HG02973 (cell line): Measurements from ENCODE around the gene DHRS13.
"Not testable (repeated sequence)": the region's sequence is repeated elsewhere in the genome, so short reads cannot be mapped to it uniquely, and the experiment has no call there.

Experiments
- ATAC-seq: cut with Tn5 transposase; IDR thresholded peaks from one replicate; pipeline ENCODE4 v1.9.1; 2021; ENCODE audit warnings: moderate library complexity; ENCODE audit not compliant: unreplicated experiment

The DHRS13 gene

GRCh38 chr17:28861393-28862203 lies 41.3 kb downstream of the DHRS13 start:
- ATAC-seq, result no peak

GRCh38 chr17:28860363-28860808 lies 42.5 kb downstream of the DHRS13 start:
- ATAC-seq, result no peak

GRCh38 chr17:28858801-28859355 lies 44.0 kb downstream of the DHRS13 start:
- ATAC-seq, result no peak

GRCh38 chr17:28857905-28858800 lies 44.7 kb downstream of the DHRS13 start:
- no peak for ATAC-seq

- ATAC-seq, result no peak
These were observed 46.8 kb downstream of the DHRS13 start for GRCh38 chr17:28856028-28856574.

GRCh38 chr17:28855336-28855679 lies 47.6 kb downstream of the DHRS13 start:
- no peak for ATAC-seq

- ATAC-seq, result peak; percentile 93
These were observed 48.2 kb downstream of the DHRS13 start, which contains the start of gene ERAL1 for GRCh38 chr17:28854457-28855335. Gene ERAL1, plus strand, starts transcription at chr17:28855016. Its CDS starts 19 bp downstream, at chr17:28855035.

- ATAC-seq, result no peak
These were observed 49.6 kb downstream of the DHRS13 start for GRCh38 chr17:28853295-28853694.

- ATAC-seq, result no peak
These were observed 53.6 kb downstream of the DHRS13 start for GRCh38 chr17:28849281-28849680.

- not testable (repeated sequence) for ATAC-seq
These were observed 54.2 kb downstream of the DHRS13 start for GRCh38 chr17:28848667-28849066.
